ENCODE measurements around the gene ATAD3A.

ATAD3A gene

DNA sequence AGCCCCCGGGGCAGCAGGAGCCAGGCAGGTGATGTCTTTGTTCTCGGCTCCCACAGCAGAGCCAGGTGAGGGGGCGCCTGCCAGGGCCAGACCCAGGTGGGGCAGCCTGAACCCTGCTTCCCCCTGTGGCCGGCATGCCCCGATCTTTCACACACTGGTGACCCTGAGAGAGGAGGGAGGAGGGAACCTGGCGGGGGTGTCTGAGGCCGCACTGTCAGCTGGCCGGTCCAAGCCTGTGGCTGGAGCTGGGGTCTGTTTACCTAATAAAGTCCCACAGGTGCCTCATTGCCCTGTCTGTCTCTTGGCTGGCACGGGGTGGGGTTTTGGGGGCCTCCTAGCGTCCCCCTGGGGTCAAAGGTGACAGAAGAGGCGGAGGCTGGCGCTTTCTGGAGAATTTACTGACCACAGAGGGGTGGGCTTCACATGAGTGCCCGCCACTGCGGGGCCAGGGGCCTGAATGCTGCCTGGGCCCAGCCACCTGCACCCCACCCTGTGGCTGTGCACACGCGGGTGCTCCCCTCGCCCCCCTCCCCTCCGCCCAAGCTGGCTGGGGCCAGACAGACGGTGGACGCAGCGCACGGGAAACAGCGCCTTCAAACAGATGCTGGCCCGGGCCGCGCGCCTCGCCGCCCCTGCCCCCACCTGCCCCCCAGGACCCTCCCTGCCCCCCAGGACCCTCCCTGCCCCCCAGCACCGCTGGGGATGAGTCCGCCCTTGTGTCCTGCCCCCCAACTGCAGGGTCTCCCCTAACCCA lies 22.6 kb downstream of the ATAD3A start:
- Histone ChIP-seq H3K4me3 (ENCODE audit: low read length) (no peak overlapping the region), H3K27me3 (ENCODE audit: insufficient read depth, low read length) (no peaks in the 10 kb centered on the region), H2AFZ (ENCODE audit: low read depth, low read length) (no peak overlapping the region), H3K36me3 (ENCODE audit: insufficient read depth, low read length) (peaks cover 6% of the 10 kb centered on the region), H3K9me3 (ENCODE audit: low read length) (no peaks in the 10 kb centered on the region), H3K4me1 (ENCODE audit: insufficient read depth, low read length) (no peaks in the 10 kb centered on the region)

DNA sequence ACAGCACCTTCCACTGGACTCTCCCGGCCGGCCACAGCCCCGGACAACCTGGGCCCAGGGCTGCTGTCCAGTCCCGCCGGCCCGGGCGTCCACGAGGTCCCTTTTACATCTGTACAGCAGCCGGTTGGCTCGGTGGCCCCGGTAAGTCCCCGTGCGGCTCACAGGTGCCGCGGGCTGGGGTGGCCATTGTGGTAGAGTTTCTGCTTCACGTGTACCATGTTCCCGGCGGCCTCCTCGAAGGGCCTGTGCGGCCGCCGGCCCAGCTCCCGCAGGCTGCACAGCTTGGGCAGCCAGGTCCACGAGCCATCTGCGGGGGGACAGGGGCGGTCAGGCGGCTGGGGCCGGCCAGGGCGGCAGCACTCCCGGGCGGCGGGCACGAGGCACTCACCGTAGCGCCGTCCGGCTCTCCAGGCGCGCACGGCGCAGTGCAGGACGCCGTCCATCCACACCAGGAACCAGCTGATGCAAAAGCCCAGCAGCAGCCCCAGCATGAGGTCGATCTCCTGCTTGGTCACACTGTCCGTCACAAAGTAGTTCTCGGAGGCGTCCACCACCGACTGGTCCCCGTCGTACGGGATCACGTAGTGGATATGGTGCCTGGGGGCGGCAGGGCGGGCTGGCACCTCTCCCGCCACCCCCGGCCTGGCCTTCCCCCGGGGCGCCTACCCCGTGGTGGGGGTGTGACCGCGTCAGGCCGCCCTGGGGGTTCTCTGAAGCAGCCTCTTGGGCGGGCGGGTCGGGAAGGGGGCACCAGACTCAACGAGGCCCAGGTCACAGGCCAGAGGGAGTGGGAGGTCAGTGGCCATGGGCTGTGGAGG lies 23.4 kb downstream of the ATAD3A start:
- no peak overlapping the region for H2AFZ ChIP-seq (ENCODE audit: low read depth, low read length)
- H3K4me3 ChIP-seq (ENCODE audit: low read length), result no peak overlapping the region
- H3K27me3 ChIP-seq (ENCODE audit: insufficient read depth, low read length), result no peaks in the 10 kb centered on the region
- no peaks in the 10 kb centered on the region for H3K9me3 ChIP-seq (ENCODE audit: low read length)
- H3K36me3 ChIP-seq (ENCODE audit: insufficient read depth, low read length), result peaks cover 4% of the 10 kb centered on the region
- H3K4me1 ChIP-seq (ENCODE audit: insufficient read depth, low read length), result no peaks in the 10 kb centered on the region

DNA sequence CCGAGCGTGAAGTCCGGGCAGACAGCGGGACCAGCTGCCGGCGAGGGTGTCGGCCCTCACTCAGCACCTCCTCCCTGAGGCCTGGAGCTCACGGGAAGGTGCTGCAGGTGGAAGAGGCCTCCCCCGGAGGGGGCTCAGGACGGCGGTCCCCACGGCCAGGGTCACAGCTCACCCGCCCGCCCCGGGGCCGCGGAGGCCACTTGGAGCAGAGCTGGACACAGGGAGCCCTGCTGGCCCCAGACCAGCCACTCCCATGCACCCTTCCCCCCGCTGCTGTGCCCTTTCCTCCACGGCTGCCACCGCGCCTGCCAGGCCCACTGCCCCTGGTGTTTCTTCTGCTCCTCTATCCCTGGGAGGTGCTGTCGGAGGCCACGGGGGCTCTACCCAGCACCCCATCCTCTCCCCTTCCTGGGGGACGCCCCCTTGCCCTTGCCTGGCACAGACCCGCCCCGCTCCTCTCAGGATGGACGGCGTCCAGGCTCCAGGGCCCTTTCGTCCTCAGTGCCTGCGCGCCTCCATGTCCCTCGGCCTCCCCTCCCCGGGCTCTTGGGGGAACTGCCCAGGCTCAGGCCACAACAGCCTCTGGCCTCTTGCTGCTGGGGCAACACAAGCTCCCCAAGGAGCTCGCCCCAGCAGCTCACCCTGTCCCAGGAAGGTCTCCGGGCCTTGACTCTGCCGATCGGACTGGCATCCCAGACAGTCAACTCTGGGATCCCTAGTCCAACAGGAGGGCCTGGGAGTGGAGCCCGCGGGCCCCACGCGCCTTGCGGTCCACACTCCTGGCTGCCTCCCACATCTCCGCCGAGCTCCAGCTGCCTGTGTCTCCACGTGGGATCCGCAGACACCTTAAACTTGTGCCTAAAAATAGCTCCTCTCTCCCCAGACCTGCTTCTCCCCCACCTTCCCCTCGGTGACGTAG lies 24.3 kb downstream of the ATAD3A start:
- Histone ChIP-seq H3K9me3 (ENCODE audit: low read length) (no peaks in the 10 kb centered on the region), H3K4me1 (ENCODE audit: insufficient read depth, low read length) (no peaks in the 10 kb centered on the region), H3K27me3 (ENCODE audit: insufficient read depth, low read length) (no peaks in the 10 kb centered on the region), H3K4me3 (ENCODE audit: low read length) (no peak overlapping the region), H2AFZ (ENCODE audit: low read depth, low read length) (no peak overlapping the region), H3K36me3 (ENCODE audit: insufficient read depth, low read length) (peaks cover 9% of the 10 kb centered on the region)

DNA sequence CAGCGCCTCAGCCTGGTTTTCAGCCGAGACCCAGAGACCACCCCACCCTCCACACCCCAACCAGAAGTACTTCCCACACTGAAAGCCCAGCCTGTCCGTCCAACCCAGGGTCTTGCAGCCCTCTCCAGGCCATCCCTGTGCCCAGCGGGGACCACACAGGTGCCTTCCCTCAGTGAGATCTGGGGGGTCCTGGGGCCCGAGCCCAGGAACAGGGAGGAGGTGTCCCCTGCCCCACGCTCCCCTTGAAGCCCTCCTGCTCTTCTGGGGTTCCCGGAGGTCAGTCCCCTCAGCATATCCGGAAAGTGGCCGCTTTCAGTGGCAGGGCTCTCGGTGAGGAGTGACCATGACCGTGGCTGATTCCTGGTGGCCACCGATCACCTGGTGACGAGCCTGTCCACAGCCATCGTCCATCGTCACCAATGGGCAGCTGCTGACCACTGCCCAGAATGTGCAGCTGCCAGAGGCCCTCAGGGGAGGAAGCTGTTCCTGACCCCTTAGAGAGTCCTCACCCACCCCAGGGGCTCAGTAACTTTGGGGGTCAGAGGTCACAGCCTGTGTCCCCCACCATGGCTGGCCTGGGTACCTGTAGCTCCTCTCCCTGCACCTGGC lies 25.1 kb downstream of the ATAD3A start:
- H3K36me3 ChIP-seq (ENCODE audit: insufficient read depth, low read length), result peaks cover 13% of the 10 kb centered on the region
- H3K9me3 ChIP-seq (ENCODE audit: low read length), result no peaks in the 10 kb centered on the region
- H3K27me3 ChIP-seq (ENCODE audit: insufficient read depth, low read length), result no peaks in the 10 kb centered on the region
- no peak overlapping the region for H3K4me3 ChIP-seq (ENCODE audit: low read length)
- no peaks in the 10 kb centered on the region for H3K4me1 ChIP-seq (ENCODE audit: insufficient read depth, low read length)
- H2AFZ ChIP-seq (ENCODE audit: low read depth, low read length), result no peak overlapping the region

DNA sequence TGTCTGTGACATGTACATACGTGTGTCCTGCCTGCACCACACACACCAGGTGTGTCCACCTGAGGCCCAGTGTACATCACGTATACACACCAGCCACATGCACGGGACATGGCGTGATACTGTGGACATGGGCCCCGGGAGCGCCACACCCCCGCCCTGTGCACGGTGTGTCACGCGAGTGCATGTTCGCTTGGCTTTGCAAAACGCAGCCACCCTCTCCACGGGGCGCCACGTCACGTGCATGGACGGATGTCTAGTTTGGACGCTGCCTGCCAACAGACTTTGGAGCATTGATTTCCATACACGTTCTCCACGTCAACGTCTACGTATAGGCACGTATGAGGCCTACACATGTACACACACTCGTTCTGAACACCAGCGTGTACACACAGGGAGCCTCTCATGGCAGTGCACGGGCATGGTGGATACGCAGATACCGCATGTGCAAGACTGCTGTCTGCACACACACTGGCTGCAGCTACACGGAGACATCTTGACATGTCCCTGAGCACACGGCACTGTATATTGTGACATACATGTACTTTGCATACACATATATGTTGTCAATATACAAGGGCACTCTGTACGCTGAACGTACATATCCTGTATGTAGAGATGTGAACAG lies 25.8 kb downstream of the ATAD3A start:
- H3K4me1 ChIP-seq (ENCODE audit: insufficient read depth, low read length), result no peaks in the 10 kb centered on the region
- H3K4me3 ChIP-seq (ENCODE audit: low read length), result no peak overlapping the region
- H2AFZ ChIP-seq (ENCODE audit: low read depth, low read length), result no peak overlapping the region
- H3K36me3 ChIP-seq (ENCODE audit: insufficient read depth, low read length), result peaks cover 13% of the 10 kb centered on the region
- no peaks in the 10 kb centered on the region for H3K9me3 ChIP-seq (ENCODE audit: low read length)
- no peaks in the 10 kb centered on the region for H3K27me3 ChIP-seq (ENCODE audit: insufficient read depth, low read length)

DNA sequence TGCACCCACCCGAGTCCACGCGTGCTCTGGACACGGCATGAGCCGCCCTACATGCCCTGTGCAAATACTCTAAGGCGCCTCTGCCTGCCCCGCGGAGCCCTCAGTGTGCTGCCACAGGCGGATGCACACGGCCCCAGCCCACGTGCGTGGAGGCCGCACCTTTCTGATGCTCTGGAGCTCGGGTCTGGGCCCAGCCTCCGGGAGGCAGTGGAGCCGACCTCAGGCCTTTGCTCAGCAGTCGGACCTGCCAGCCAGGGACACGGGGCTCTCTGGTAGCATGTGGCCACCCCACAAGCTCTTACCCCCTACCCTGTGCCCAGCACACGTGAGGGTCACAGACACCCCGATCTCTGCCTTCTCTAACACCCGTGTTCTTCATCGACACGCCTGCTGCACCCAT lies 26.4 kb downstream of the ATAD3A start:
- Histone ChIP-seq H2AFZ (ENCODE audit: low read depth, low read length) (no peak overlapping the region), H3K4me1 (ENCODE audit: insufficient read depth, low read length) (no peaks in the 10 kb centered on the region), H3K9me3 (ENCODE audit: low read length) (no peaks in the 10 kb centered on the region), H3K36me3 (ENCODE audit: insufficient read depth, low read length) (peaks cover 19% of the 10 kb centered on the region), H3K27me3 (ENCODE audit: insufficient read depth, low read length) (no peaks in the 10 kb centered on the region), H3K4me3 (ENCODE audit: low read length) (no peak overlapping the region)

DNA sequence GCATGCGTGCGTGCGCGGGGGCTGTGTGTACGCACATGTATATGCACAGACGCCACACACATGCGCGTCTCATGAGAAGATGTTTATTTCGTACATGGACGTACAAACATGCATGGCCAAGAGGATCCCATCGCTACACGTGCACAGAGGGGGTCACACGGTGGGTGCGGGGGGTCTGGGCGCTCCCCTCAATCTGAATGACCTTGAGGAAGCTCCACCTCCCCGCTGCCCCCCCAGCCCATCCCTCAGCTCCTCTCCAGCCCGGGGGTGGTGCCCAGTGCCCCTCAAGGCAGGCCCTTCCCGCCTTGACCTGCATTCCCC lies 27.0 kb downstream of the ATAD3A start:
- H3K4me3 ChIP-seq (ENCODE audit: low read length), result no peak overlapping the region
- no peak overlapping the region for H2AFZ ChIP-seq (ENCODE audit: low read depth, low read length)
- peaks cover 23% of the 10 kb centered on the region for H3K36me3 ChIP-seq (ENCODE audit: insufficient read depth, low read length)
- no peaks in the 10 kb centered on the region for H3K27me3 ChIP-seq (ENCODE audit: insufficient read depth, low read length)
- H3K4me1 ChIP-seq (ENCODE audit: insufficient read depth, low read length), result no peaks in the 10 kb centered on the region
- no peaks in the 10 kb centered on the region for H3K9me3 ChIP-seq (ENCODE audit: low read length)

DNA sequence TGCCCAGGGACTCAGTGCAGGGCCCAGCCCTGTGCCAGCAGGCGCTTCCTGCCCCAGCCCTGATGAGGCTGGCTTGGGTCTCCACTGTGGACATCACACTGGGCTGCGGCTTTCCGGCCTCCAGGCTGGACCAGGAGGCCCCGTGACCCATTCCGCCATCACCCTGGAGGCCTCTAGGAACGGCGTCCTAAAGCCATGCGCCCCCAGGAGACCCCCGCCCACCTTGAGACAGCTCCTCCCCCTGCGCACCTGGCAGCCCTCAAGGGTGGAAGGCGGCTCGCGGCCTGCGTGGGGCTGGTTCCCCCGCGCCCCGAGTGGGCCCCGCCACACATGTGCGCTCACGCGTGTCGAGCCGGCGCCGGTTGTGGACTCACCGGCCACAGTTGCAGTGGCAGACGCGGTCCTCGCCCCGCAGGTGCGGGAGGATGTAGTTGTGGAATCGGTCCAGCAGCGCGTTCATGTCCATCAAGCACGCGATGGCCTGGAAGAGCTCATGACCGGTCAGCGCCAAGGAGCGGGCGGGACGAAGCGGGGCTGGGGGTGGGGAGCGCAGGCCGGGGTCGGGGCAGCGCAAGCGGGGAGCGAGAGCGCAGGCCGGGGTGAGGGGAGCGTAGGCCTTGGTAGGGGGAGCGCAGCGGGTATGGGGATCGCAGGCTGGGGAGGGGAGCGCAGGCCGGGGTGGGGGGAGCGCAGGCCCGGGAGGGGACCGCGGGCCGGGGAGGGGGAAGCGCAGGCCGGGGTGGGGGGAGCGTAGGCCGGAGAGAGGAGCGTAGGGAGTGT lies 27.5 kb downstream of the ATAD3A start:
- H3K4me1 ChIP-seq (ENCODE audit: insufficient read depth, low read length), result no peaks in the 10 kb centered on the region
- no peak overlapping the region for H3K4me3 ChIP-seq (ENCODE audit: low read length)
- H2AFZ ChIP-seq (ENCODE audit: low read depth, low read length), result no peak overlapping the region
- no peaks in the 10 kb centered on the region for H3K9me3 ChIP-seq (ENCODE audit: low read length)
- peaks cover 24% of the 10 kb centered on the region for H3K36me3 ChIP-seq (ENCODE audit: insufficient read depth, low read length)
- no peaks in the 10 kb centered on the region for H3K27me3 ChIP-seq (ENCODE audit: insufficient read depth, low read length)

DNA sequence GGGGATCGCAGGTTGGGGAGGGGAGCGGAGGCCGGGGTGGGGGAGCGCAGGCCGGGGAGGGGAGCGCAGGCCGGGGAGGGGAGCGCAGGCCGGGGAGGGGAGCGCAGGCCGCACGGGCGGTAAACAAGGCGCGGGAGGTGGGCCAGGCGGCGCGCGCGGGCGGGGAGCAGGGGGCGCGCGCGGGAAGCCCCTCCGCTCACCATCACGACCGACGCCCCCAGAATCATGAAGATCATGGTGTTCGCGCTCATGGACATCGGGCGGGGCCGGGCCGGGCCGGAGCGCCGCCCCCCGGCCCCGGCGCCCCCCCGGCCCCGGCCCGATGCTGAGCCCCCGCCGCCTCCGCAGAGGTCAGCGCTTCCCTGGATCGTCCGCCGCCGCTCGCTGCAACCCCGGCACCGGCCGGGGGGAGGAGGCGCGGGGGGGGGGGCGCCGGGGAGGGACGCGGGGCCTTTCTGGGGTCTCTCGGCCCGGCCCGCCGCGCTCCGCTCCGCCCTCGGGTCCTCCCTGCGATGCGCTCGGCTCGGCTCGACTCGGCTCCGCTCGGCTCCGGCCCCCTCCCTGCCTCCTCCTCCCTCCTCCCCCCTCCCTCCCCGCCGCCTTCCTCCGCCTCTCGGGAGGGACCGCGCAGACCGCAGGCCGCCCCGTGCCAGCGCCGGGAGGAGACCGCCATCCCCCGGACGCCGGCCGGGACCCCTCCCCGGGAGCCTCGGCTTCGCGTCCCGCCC lies 28.3 kb downstream of the ATAD3A start, which contains the start of gene TMEM240:
Gene TMEM240 (minus strand): TSS at position 535 of the 728 bp plus-strand sequence. CDS start 278 bp downstream, at position 257.
- Histone ChIP-seq H2AFZ (ENCODE audit: low read depth, low read length) (no peak within 1 kb of the TSS), H3K27me3 (ENCODE audit: insufficient read depth, low read length) (no peaks in the 10 kb centered on the region), H3K4me1 (ENCODE audit: insufficient read depth, low read length) (no peaks in the 10 kb centered on the region), H3K4me3 (ENCODE audit: low read length) (no peak within 1 kb of the TSS), H3K9me3 (ENCODE audit: low read length) (no peaks in the 10 kb centered on the region), H3K36me3 (ENCODE audit: insufficient read depth, low read length) (peaks cover 24% of the 10 kb centered on the region)

DNA sequence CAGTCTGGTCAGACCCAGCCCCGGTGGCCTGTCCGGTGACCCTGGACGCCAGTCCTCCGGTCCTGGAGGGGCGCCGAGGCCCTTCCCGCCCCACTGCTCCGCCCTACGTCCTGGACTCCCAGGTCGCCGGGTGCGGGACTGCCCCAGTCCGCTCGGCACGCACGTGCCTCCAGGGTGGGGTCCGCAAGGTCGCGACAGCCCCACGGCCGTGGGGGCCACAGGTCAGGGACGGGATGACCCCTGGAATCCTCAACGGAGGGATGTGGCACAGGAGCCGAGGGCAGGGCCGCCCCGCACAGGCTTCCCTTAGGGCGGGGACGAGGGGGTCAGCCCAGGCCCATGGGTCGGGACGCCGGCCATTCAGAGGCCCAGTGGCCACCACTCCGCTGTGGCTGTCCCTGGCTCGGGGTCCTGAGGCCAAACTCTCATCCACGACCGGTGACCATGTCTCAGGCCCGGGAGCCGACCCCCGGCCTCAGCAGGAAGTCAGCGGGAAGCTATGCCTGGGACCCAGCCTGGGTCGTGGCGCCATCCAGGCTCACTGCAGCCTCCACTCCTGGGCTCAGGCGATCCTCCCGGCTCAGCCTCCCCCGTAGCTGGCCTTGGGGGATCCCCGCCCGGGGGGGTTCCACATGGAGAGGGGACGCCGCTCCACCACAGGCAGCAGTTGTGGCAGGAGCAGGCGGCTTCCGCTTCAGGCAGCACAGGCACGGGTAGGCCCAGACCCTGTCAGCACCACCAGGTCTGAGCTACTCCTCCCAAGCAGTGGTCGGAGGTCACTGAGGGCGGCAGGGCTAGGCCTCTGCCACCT lies 29.1 kb downstream of the ATAD3A start:
- Histone ChIP-seq H3K27me3 (ENCODE audit: insufficient read depth, low read length) (no peaks in the 10 kb centered on the region), H3K9me3 (ENCODE audit: low read length) (no peaks in the 10 kb centered on the region), H3K4me3 (ENCODE audit: low read length) (no peak overlapping the region)

More for the DNA sequence above, 29.1 kb downstream of the ATAD3A start:
- H3K4me1 ChIP-seq (ENCODE audit: insufficient read depth, low read length), result no peaks in the 10 kb centered on the region
- peaks cover 24% of the 10 kb centered on the region for H3K36me3 ChIP-seq (ENCODE audit: insufficient read depth, low read length)
- H2AFZ ChIP-seq (ENCODE audit: low read depth, low read length), result no peak overlapping the region
